Motor neuron (in vitro differentiated cells): ENCODE measurements around the gene MYO1E. TPM values are rescaled to one million over a fixed set of nuclear protein-coding genes. Genes with fewer than 3 reads are reported as not detected.
"Not testable (repeated sequence)": the region's sequence is repeated elsewhere in the genome, so short reads cannot be mapped to it uniquely, and the experiment has no call there.

Experiments
- ATAC-seq, 8 experiments: fragments of 200-7000 bp; cut with Tn5 transposase; replicated peaks in 6 of 8; 2 replicates each; pipeline ENCODE4 v1.8.0; 2021; ENCODE audit warnings: mild to moderate bottlenecking in 8 of 8, moderate library complexity in 8 of 8
- H3K27ac ChIP-seq, 2 donors: fragments of 250-450 bp; sonication (Bioruptor Pico); 2 replicates each; pipeline ENCODE4 v1.9.0; 2021; ENCODE audit warnings: antibody characterized with exemption in 2 of 2, mild to moderate bottlenecking in 2 of 2, moderate library complexity in 1 of 2
- H3K4me1 ChIP-seq, 2 donors: fragments of 250-450 bp; sonication (Bioruptor Pico); replicated peaks in 1 of 2; 2 replicates each; pipeline ENCODE4 v1.6.1; 2021; ENCODE audit warnings: antibody characterized with exemption in 2 of 2, mild to moderate bottlenecking in 2 of 2, moderate library complexity in 1 of 2
- H3K4me3 ChIP-seq, 5 donors: fragments of 250-450 bp; sonication (Bioruptor Pico); 2 replicates each; pipeline ENCODE4 v1.9.0; 2021; ENCODE audit warnings: antibody characterized with exemption in 5 of 5, mild to moderate bottlenecking in 5 of 5, moderate library complexity in 4 of 5
- WGBS, 10 experiments: fragments of 450-650 bp; shearing (Covaris generic); methylation state at CpG; one replicate each; pipeline ENCODE4 v1.0.0; 2022; 5-methylcytosine and 5-hydroxymethylcytosine counted together
- in situ Hi-C, 9 experiments: fragments of 400-800 bp; cut with MboI; loops; one replicate each; pipeline ENCODE4 v1.15.0; 2021; ENCODE audit warnings: low sequenced_read_pairs in 9 of 9, low pct_unique_long_range_greater_than_20kb in 2 of 9; ENCODE audit not compliant: unreplicated experiment in 9 of 9
- total RNA-seq, 8 experiments: library from RNA; unstranded; fragments of 300-600 nt; gene quantifications; 2 replicates each; pipeline versions ENCODE4 v1.2.3 to v1.2.4, GENCODE V29; 2022

Gene MYO1E
- total RNA-seq, 8 experiments from 2014 or later = 4.0 to 71.1 (median 6.9) TPM

GRCh38 chr15:59400103-59400813 is 27.6 kb upstream of the MYO1E start:
- 80 to 96% (median 85%) methylated on average over 1 to 9 of the region's 13 CpGs; no CpG with 5 or more reads in 2 of the 10 experiments for WGBS, 10 experiments
- in situ Hi-C loops = no loop called here
- ATAC-seq = no peak
- H3K27ac ChIP-seq = no peak overlapping the region
- H3K4me3 ChIP-seq = no peak overlapping the region
- H3K4me1 ChIP-seq = peaks cover 0 to 4% of the 10 kb centered on the region in 2 donors

GRCh38 chr15:59399465-59400102 is 26.9 kb upstream of the MYO1E start:
- WGBS, 10 experiments = 20 to 94% (median 73%) methylated on average over 2 to 6 of the region's 7 CpGs; no CpG with 5 or more reads in 3 of the 10 experiments
- Histone ChIP-seq H3K27ac (no peak overlapping the region), H3K4me3 (no peak overlapping the region), H3K4me1 (peaks cover 0 to 4% of the 10 kb centered on the region in 2 donors)
- in situ Hi-C loops = loop anchor here in 1 of 9 experiments (25.0 kb wide), 1 partner anchor 88 kb away; no protein-coding TSS in a partner anchor
- no peak for ATAC-seq

GRCh38 chr15:59398220-59398619 is 25.5 kb upstream of the MYO1E start:
- no peak overlapping the region for H3K27ac ChIP-seq
- H3K4me1 ChIP-seq = peaks cover 0 to 4% of the 10 kb centered on the region in 2 donors
- WGBS, 10 experiments = 17 to 90% (median 80%) methylated on average over 1 of the region's 1 CpG; no CpG with 5 or more reads in 7 of the 10 experiments
- H3K4me3 ChIP-seq = no peak overlapping the region
- no peak for ATAC-seq
- in situ Hi-C loops = loop anchor here in 1 of 9 experiments (25.0 kb wide), 1 partner anchor 89 kb away; no protein-coding TSS in a partner anchor

DNA sequence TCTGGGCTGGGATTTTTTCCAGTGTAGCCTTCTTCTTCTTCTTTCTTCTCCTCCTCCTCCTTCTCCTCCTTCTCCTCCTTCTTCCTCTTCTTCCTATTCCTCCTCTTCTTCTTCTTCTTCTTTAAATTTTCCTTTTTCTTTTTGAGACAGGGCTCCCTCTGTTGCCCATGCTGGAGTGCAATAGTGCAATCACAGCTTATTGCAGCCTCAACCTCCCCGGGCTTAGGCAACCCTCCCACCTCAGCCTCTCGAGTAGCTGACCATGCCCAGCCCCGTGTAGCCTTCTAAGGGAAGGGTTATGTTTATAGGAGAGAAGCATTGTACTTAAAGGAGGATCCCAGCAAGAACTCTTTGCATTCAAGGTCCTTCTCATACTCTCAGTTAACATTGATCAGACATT is 24.0 kb upstream of the MYO1E start:
- Histone ChIP-seq H3K4me1 (peaks cover 0 to 4% of the 10 kb centered on the region in 2 donors), H3K4me3 (no peak overlapping the region), H3K27ac (no peak overlapping the region)
- in situ Hi-C loops = loop anchor here in 1 of 9 experiments (25.0 kb wide), 1 partner anchor 91 kb away; no protein-coding TSS in a partner anchor
- WGBS, 10 experiments = 0 to 80% (median 33%) methylated on average over 1 to 3 of the region's 3 CpGs; no CpG with 5 or more reads in 1 of the 10 experiments
- no peak for ATAC-seq

DNA sequence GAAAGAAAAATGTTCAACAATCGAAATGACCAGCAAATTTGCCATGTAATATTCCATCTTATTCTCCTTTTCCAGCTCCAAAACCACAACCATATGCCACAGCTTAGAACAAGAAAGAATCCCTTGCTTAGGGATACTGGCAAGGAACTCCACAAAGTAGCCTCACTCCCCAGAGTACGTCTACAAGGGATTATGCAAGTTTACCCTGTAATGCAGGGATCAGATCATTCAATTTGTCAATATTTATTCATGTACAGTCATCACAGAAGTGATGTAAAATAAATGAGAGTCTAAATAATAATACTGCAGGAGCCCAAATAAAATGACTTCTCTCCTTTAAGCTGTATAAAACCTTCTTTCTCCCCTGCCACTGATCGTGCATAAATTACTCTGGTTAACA is 23.5 kb upstream of the MYO1E start:
- WGBS, 10 experiments = 6 to 89% (median 52%) methylated on average over 1 to 3 of the region's 3 CpGs
- Histone ChIP-seq H3K27ac (no peak overlapping the region), H3K4me3 (no peak overlapping the region), H3K4me1 (peaks cover 0 to under 1% of the 10 kb centered on the region in 2 donors)
- ATAC-seq = no peak
- in situ Hi-C loops = loop anchor here in 1 of 9 experiments (25.0 kb wide), 1 partner anchor 91 kb away; no protein-coding TSS in a partner anchor

- 11 to 100% (median 90%) methylated on average over 2 to 8 of the region's 9 CpGs for WGBS, 10 experiments
- Histone ChIP-seq H3K4me1 (no peaks in the 10 kb centered on the region), H3K4me3 (no peak overlapping the region), H3K27ac (no peak overlapping the region)
- in situ Hi-C loops = loop anchor here in 1 of 9 experiments (25.0 kb wide), 1 partner anchor 93 kb away; no protein-coding TSS in a partner anchor
- no peak for ATAC-seq
Observed at GRCh38 chr15:59394166-59394661, 21.5 kb upstream of the MYO1E start.

- WGBS, 10 experiments = 40 to 83% (median 57%) methylated on average over 1 to 3 of the region's 5 CpGs; no CpG with 5 or more reads in 5 of the 10 experiments
- ATAC-seq = no peak
- Histone ChIP-seq H3K4me3 (no peak overlapping the region), H3K4me1 (no peaks in the 10 kb centered on the region), H3K27ac (no peak overlapping the region)
- in situ Hi-C loops = loop anchor here in 1 of 9 experiments (25.0 kb wide), 1 partner anchor 95 kb away; no protein-coding TSS in a partner anchor
Observed at GRCh38 chr15:59392299-59392698, 19.6 kb upstream of the MYO1E start.

DNA sequence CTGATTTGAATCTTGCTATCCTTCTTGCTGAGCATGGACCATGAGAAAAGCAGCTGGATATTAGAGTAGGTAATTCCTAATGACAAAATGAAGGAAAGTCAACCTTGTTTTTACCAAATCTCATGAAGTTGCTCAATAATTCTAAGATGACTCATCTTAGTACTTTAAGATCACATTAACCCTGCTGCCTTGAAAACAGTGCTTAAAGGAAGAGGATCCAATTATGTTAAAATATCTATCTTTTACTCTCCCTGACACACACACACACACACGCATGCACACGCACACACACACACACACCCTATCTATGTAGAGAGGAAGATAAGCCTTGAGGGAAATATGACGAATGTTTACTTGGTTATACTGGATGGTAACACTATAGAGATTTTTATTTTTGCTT is 16.0 kb upstream of the MYO1E start:
- Histone ChIP-seq H3K27ac (no peak overlapping the region), H3K4me3 (no peak overlapping the region), H3K4me1 (no peaks in the 10 kb centered on the region)
- in situ Hi-C loops = loop anchor here in 1 of 9 experiments (25.0 kb wide), 1 partner anchor 99 kb away; no protein-coding TSS in a partner anchor
- WGBS, 10 experiments = 10 to 100% (median 70%) methylated on average over 1 to 3 of the region's 3 CpGs; no CpG with 5 or more reads in 2 of the 10 experiments
- peak in 3 of 8 experiments; percentile 14 to 63 (median 49) for ATAC-seq

GRCh38 chr15:59387196-59387878 is 14.7 kb upstream of the MYO1E start:
- H3K4me1 ChIP-seq, H3K4me3 ChIP-seq, H3K27ac ChIP-seq: not testable (repeated sequence)
- 61 to 97% (median 94%) methylated on average over 1 to 13 of the region's 13 CpGs; no CpG with 5 or more reads in 3 of the 10 experiments for WGBS, 10 experiments
- peak in 3 of 8 experiments; percentile 48 to 56 (median 52) for ATAC-seq
- in situ Hi-C loops = loop anchor here in 1 of 9 experiments (25.0 kb wide), 1 partner anchor 100 kb away; no protein-coding TSS in a partner anchor

DNA sequence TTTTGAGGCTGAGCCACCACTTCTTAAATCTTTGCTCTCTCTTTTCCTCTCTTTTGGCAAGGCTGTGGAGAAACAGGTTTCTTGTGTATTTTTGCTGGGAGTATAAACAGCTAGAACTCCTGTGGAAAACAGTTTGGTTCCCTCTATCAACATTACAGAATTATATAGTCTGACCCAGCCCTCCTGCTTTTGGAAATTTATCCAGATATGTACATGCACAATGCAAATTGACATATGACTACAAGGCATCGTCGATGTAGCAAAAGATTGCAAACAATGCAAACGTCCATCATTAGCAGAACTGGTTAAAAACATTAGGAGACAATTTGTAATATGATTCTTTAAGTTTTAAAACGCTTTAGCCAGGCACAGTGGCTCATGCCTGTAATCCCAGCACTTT is 12.5 kb upstream of the MYO1E start:
- in situ Hi-C loops = loop anchor here in 1 of 9 experiments (25.0 kb wide), 1 partner anchor 102 kb away; no protein-coding TSS in a partner anchor
- Histone ChIP-seq H3K4me1 (no peaks in the 10 kb centered on the region), H3K27ac (no peak overlapping the region), H3K4me3 (no peak overlapping the region)
- ATAC-seq = peak in 3 of 8 experiments; percentile 64 to 80 (median 76)
- WGBS, 10 experiments = 0 to 93% (median 66%) methylated on average over 1 to 4 of the region's 4 CpGs; no CpG with 5 or more reads in 1 of the 10 experiments

DNA sequence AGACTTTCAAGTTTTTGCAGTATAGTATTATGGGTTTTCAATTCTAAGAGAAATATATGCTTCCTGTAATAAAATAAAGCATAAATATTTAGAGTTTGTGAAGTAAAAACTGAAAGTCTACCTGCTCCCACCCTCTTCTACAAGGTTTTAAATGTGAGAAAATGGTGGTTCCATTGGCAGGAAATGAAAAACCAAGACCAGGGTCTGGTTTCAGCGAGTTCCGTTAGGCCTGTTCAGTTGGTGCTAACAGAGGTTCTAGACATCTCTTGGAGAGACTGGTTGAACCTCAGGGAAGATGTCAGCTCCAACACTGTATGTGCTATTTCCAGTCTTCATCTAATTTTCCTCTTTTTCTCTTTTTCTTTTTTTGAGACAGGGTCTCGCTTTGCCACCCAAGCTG is 11.8 kb upstream of the MYO1E start:
- Histone ChIP-seq H3K4me1 (no peaks in the 10 kb centered on the region), H3K4me3 (no peak overlapping the region), H3K27ac (no peak overlapping the region)
- no peak for ATAC-seq
- 90 to 100% (median 100%) methylated on average over 1 to 3 of the region's 3 CpGs; no CpG with 5 or more reads in 3 of the 10 experiments for WGBS, 10 experiments
- in situ Hi-C loops = loop anchor here in 1 of 9 experiments (25.0 kb wide), 1 partner anchor 103 kb away; no protein-coding TSS in a partner anchor

DNA sequence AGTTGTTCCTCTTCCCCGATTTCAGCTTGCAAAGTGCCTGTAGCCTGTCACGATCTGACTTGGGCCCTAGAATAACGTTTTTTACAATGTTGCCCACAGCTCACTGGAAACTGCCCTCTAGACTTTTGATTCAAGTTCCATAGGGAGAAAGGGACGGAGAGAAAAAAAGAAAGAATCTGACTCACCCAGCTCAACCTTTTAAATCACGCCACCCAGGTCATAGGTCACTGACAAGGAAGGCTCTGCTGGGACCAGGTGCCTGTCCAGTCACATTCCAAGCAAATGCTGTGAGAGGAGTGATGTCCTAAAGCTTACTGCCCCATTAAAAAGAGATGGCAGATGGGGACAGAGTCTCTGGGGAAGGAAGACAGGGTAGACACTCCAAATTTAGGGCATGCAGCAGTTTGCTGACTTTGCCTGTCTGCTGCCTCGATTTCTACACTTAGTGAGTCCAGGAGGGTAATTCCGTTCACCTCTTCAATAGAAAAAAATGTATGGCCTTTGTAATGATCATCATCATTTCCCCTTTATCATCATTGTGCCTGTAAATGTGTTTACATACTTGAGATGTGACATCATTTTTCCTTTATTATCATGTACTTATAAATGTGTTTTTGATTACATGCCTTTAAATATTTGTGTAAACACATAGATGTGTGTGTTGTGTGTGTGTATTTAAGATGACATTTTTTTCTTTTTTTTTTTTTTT is 8.4 kb upstream of the MYO1E start:
- in situ Hi-C loops = loop anchor here in 1 of 9 experiments (25.0 kb wide), 1 partner anchor 106 kb away; no protein-coding TSS in a partner anchor
- Histone ChIP-seq H3K4me3 (no peak overlapping the region), H3K4me1 (no peaks in the 10 kb centered on the region), H3K27ac (no peak overlapping the region)
- WGBS, 10 experiments = 0 to 100% (median 62%) methylated on average over 1 to 6 of the region's 7 CpGs; no CpG with 5 or more reads in 1 of the 10 experiments
- no peak for ATAC-seq
